GM12892 (cell line): ENCODE data around the gene CDH4.

Experiments used
- POLR2A ChIP-seq: IDR thresholded peaks from 2 replicates; pipeline ENCODE4 v1.6.1; 2011; ENCODE audit warnings: low read depth, low read length, control low read depth
- POLR2AphosphoS5 ChIP-seq: IDR thresholded peaks from 2 replicates; pipeline ENCODE4 v1.6.1; 2011; ENCODE audit warnings: low read depth, low read length, control low read depth

DNA sequence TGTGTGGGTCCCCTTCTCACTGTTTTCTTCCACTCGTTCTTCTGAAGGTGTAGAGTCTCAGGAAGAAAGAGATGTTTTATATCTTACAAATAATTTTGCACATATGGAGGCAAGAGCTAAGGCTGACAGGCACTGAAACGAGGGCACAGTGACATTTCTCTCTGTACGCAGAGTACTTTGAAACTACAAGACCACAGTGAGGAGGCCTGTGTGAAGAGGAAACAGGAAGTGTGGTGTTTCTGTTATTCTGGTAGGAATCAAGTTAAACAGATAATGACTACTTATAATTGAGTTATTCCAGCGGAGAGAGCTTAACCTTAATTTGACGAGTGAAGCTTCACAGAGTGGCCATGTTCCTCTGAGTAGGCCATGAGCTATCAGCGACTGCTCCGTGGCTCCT, 4.8 kb downstream of the CDH4 start:
- no peak for TF ChIP-seq POLR2AphosphoS5
- TF ChIP-seq POLR2A = no peak
